ENCODE data around the gene KLK6.

DNA sequence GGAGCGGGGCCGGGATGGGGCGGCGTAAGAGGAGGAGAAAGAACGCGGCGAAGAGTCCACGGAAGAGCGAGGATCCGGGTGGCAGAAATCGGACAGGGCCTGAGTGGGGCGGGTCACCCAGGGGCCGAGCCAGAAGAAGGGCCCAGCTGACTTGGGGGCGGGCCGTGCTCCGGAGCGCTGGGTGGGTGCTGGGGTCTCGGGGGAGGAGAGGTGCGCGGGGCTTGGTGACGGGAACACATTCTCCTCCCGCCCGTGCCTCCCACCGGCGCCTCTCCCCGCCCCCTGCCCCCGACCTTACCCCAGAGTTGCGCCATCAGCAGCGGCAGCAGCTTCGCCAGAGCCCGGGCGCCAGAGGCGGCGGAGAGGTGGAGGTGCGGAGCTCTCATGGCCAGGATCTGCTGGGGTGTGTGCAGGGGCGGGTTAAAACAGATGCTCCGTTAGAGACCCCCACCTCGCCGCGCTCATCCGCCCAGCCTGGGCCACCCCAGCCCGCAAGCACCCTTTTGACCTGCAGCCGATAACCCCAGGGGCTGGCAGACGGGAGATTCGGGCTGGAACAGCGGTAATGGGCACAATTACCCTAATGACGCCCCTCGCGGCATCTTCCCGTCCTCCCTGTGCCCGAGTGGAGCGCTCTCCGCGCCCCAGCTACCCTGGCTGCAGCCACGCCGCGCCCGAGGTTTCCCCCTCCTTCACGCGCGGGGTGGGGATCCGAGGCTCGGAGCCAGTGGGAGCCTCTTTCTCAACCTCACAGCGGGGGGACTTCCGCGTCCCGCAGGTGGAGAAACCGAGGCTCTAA lies 49.6 kb upstream of the KLK6 start:
- TF ChIP-seq, protein P1, sequence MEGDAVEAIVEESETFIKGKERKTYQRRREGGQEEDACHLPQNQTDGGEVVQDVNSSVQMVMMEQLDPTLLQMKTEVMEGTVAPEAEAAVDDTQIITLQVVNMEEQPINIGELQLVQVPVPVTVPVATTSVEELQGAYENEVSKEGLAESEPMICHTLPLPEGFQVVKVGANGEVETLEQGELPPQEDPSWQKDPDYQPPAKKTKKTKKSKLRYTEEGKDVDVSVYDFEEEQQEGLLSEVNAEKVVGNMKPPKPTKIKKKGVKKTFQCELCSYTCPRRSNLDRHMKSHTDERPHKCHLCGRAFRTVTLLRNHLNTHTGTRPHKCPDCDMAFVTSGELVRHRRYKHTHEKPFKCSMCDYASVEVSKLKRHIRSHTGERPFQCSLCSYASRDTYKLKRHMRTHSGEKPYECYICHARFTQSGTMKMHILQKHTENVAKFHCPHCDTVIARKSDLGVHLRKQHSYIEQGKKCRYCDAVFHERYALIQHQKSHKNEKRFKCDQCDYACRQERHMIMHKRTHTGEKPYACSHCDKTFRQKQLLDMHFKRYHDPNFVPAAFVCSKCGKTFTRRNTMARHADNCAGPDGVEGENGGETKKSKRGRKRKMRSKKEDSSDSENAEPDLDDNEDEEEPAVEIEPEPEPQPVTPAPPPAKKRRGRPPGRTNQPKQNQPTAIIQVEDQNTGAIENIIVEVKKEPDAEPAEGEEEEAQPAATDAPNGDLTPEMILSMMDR (IDR thresholded peaks at IDR 0.05; ENCODE audit: low read depth, low read length) = no peak
- no peak for TF ChIP-seq EZH2phosphoT487 (IDR thresholded peaks at IDR 0.05; ENCODE audit: low read depth)
